Posterior cingulate gyrus (tissue), 11 donors: Measurements from ENCODE around the gene PTBP3.
"Not testable (repeated sequence)": the region's sequence is repeated elsewhere in the genome, so short reads cannot be mapped to it uniquely, and the experiment has no call there.

Experiments used
- DNase-seq, 10 donors: peaks; one replicate each; pipeline versions ENCODE4 v3.0.0 to v3.0.0-alpha.2; 2020 to 2021; ENCODE audit warnings: mixed read lengths in 3 of 10
- intact Hi-C: fragments of 100-400 bp; cut with DNase I; formaldehyde crosslinking; loops from one replicate; pipeline ENCODE4 v1.15.1; 2023

PTBP3 gene

DNA sequence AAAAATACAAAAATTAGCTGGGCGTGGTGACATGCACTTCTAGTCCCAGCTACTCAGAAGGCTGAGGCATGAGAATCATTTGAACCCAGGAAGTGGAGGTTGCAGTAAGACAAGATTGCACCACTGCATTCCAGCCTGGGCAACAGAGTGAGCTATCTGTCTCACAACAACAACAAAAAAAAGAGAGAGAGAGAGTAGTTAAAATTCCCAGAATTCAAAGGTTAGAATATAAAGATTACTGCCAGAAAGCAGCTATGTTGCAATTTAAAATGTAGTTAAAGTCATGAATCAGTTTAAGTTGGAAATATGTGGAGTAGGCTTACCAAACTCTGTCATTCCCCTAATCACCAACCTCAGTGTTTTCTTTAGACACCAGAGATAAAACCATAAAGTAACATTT lies 99.7 kb downstream of the PTBP3 start:
- intact Hi-C loops: no loop called here
- DNase-seq: no peak

DNA sequence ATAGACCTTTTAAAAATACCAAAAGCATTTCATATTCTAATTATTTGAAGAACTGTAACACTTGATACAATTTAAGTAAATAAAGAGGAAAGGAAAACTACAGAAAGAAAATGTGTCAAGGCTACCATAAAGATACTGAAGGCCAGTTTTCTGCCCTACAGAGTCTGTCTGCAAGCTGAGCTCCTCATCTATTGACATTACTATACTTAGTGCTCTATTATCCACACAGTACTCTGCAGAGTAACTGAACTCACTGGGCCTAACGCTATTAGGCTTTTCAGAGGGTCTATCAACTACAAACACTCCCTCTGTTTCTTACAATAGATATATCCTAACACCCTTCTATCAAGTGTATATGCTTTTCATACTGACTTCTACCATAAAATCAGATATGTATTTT lies 101.2 kb downstream of the PTBP3 start:
- intact Hi-C loops: no loop called here
- no peak for DNase-seq

- intact Hi-C loops: no loop called here
- DNase-seq: no peak
Observed at GRCh38 chr9:112226091-112226490, 107.3 kb downstream of the PTBP3 start.

DNA sequence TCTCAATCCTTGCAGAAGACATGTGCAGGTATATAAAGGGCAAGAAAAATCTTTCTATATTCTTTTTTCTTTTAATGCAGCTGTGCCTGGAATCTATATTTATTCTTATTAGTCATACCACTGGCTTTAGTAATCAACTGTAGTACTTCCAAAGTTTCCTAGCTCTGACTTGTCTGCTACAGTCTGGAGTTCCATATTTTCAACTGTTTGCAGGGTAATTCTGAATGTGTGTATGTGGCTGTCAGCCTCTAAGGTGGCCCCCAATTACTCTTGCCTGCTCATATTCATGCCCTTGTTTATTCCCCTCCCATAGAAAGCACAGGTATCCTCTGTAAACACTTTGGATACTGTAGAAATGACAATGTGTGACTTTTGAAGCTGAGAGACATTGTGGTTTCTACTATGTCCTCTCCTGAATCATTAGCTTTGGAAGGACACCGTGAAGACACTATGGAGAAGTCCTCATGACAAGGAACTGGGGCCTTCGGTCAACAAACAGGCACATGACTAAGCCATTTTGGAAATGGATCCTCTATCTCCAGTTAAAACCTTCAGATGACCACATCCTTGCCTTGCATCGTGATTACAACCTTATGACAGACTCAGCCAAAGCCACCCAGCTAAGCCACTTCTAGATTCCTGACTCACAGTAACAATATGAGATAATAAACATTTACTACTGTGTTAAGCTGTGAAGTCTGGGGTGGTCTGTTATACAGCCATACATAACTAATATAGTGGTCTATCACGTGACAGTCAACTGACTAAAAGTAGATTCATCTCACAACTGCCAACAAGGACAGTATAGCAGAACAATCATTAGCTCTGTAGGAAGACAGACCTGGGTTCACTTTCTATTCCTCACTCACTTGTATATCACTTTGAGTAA lies 108.8 kb downstream of the PTBP3 start:
- no peak for DNase-seq
- intact Hi-C loops: no loop called here

- no peak for DNase-seq
- intact Hi-C loops: no loop called here
Observed at GRCh38 chr9:112218908-112219307, 114.5 kb downstream of the PTBP3 start.

- intact Hi-C loops: no loop called here
- no peak for DNase-seq
Observed at GRCh38 chr9:112212926-112213325, 120.5 kb downstream of the PTBP3 start.

GRCh38 chr9:112207451-112207850 lies 126.0 kb downstream of the PTBP3 start:
- DNase-seq: no peak
- intact Hi-C loops: no loop called here

- no peak for DNase-seq
- intact Hi-C loops: no loop called here
Observed at GRCh38 chr9:112203536-112203935, 129.9 kb downstream of the PTBP3 start.

GRCh38 chr9:112200711-112201110 lies 132.7 kb downstream of the PTBP3 start:
- DNase-seq: no peak
- intact Hi-C loops: no loop called here

DNA sequence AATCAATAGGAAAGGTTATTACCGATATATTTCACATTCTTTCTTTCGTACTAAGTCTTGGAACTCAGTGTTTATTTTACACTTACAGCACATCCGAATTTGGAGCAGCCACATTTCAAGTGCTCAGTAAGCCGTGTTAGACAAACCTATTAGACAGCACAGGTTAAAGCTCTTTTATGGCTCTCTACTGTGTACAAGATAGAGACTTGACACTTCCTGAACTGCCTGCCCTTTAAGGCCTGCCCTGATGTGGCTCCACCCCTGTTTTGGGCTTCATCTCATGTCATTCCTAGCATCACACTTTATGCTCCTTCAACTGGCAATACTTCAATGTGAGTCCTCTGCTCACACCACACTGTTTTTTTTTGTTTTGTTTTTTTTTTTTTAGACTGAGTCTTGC lies 134.8 kb downstream of the PTBP3 start:
- intact Hi-C loops: no loop called here

GRCh38 chr9:112194969-112195431 lies 138.4 kb downstream of the PTBP3 start:
- DNase-seq: no peak
- intact Hi-C loops: no loop called here

More for the DNA sequence above, 134.8 kb downstream of the PTBP3 start:
- DNase-seq: no peak

DNA sequence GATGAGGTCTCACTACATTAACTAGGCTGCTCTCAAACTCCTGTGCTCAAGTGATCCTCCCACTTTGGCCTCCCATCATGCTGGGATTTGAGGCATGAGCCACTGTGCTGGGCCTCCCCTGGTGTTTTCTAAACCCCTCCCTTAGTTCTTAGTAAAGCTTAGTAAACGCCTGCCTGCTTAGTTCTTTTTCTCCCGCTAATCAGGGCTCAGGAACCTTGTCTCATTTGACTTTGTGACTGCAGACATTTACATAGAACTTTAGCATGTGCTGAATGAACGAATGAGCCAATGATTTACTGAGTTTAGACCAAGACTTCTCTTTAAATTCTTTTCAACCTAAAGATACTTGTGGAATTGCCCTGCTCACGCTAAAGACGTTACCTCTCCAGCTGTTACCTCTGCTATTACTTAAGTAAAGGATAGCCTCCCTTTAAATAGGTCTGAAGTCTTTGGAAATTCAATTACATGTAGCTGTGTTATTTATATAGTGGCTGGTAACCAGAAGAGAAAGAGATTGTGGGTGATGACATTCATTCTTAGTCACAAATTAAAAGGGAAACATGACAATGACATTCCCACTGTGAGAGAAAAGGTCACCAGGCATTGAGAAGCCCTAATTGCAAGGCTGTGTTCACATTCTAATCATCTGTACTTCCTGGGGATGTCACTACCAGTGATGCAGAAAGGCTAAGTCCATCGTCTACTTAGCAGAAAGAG lies 139.7 kb downstream of the PTBP3 start:
- no peak for DNase-seq
- intact Hi-C loops: no loop called here

GRCh38 chr9:112190320-112190719 lies 143.1 kb downstream of the PTBP3 start:
- DNase-seq, intact Hi-C loops: not testable (repeated sequence)

- intact Hi-C loops: no loop called here
- no peak for DNase-seq
Observed at GRCh38 chr9:112188884-112189283, 144.5 kb downstream of the PTBP3 start.

DNA sequence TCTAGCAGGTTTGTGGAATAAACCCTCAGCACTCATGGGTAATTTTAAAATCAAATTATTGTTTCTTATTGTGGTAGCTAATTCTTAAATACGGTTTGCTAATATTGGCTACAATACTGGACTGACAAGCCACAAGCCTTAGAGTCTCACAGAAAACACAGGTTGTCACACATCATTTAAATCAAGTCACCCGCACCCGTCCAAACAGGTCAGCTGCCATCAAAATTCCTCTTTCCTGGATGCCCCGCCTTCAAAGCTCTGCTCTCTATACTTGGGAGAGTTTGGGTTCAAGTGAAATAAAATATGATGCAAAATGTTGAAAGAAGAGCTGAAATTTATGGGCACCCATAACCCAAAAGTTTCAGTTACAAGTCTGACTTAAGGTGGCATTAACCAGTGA lies 146.0 kb downstream of the PTBP3 start:
- intact Hi-C loops: no loop called here
- DNase-seq: no peak

- no peak for DNase-seq
- intact Hi-C loops: no loop called here
Observed at GRCh38 chr9:112186695-112187094, 146.7 kb downstream of the PTBP3 start.

DNA sequence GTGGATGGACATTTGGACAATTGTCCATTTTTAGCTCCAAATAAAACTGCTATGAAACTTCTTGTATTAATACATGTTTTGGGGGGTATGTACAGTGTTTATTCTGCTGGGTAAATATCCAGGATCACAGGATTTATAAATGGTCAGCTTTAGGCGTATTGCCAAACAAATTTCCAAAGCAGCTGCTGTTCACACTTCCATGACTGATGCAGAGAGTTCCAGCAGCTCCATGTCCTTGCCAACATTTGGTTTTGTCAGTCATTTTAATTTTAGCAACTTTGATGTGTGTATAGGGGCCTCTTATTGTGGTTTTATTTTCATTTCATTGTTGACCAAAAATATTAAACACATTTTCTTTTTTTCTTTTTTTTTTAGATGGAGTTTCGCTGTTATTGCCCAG lies 148.5 kb downstream of the PTBP3 start:
- intact Hi-C loops: no loop called here
- DNase-seq: no peak

GRCh38 chr9:112184221-112184620 lies 149.2 kb downstream of the PTBP3 start:
- no peak for DNase-seq
- intact Hi-C loops: no loop called here

- DNase-seq: no peak
- intact Hi-C loops: no loop called here
Observed at GRCh38 chr9:112180387-112180881, 153.0 kb downstream of the PTBP3 start.

DNA sequence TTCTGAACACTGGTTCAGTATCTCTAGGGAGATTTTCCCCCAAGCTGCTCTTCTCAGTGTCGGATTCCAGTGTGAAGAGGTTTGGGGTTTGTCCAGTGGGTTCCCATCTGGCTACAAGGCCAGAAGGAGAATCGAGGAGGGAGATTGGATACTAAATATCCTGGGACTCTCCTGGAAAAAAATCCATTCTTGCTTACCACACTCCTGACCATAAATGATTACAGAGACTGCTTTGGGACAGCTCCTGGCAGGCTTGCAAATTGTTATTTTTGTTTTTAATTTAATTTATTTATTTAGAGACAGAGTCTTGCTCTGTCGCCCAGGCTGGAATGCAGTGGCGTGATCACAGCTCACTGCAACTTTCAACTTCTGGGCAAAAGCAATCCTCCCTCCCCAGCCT lies 153.6 kb downstream of the PTBP3 start:
- intact Hi-C loops: no loop called here
- DNase-seq: no peak

DNA sequence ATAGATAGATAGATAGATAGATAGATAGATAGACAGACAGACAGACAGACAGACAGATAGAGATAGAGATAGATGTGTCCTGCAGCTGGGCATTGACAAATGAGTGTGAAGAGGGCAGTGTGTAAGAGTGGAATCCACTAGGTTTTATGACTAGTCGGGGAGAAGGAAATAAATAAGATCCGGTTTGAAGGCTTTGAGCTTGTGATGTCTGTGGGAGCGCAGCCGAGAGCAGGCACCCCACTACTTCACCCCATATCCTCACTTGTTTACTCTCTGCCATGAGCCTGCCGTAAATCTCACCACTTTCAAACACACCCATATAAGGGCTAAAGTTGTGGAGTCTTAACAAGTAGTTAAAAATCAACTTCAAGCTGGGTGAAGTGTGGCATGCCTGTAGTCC lies 156.9 kb downstream of the PTBP3 start:
- intact Hi-C loops: no loop called here
- no peak for DNase-seq
